GM19452 (cell line): ENCODE results near the gene DSE.

Experiments used
- ATAC-seq: cut with Tn5 transposase; IDR thresholded peaks from one replicate; pipeline ENCODE4 v1.9.1; 2021; ENCODE audit not compliant: unreplicated experiment

The DSE gene

GRCh38 chr6:116386581-116387299 lies 16.0 kb downstream of the DSE start:
- ATAC-seq = peak; percentile 36

DNA sequence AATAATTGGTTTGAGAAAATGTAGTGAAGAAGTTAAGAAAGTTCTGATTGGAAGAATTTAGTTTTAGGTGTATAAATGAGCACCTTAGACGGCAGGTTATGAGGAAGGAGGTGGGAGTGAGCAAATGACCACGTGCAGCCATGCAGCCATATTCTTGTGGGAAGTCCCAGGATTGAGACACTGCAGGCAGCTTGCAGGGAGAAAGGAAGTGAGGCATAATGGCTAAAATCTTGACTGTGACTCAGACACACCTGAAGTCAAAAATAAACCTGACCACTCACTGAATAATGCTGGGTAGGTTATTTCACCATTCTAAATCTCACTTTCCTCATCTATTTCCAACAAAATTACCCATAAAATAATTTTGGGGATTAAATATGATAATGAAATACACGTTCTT lies 16.6 kb downstream of the DSE start:
- ATAC-seq = peak; percentile 62

DNA sequence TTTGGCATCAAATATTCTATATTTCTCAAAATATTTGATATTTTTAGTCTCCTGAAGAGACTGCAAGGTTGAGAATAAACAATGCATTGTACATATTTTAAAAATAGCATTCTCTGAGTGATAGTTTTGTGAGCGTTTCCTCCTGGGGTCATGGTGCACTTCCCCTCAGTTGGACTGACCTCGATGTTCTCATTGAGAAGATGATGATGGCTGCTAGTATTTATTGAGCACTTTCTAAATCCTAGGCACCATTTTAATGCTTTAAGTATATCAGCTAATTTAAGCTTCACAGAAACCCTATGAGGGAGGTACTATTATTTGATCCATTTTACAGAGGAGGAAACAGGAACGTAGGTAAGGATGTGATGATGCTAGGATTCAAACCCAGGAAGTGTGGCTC lies 18.2 kb downstream of the DSE start:
- ATAC-seq = no peak

DNA sequence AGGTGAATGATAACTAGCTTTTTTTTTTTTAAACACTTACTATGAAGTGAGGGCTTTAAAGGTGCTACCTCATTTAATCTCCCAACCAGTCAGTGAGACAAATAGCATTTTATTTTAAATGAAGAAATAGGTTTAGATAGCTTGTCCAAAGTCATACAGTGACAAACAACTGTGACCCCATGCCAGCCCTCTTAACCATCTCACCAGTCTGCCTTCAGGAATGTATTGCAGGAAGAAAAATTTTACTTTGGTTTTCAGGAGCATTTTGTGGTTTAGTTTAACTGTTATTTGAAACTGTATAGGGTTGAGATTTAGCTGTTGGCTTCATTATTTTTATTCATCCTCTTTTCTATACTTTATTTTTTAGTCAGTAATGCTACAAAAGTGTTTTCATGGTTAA lies 18.6 kb downstream of the DSE start:
- no peak for ATAC-seq

GRCh38 chr6:116390581-116390980 lies 19.8 kb downstream of the DSE start:
- peak; percentile 38 for ATAC-seq

DNA sequence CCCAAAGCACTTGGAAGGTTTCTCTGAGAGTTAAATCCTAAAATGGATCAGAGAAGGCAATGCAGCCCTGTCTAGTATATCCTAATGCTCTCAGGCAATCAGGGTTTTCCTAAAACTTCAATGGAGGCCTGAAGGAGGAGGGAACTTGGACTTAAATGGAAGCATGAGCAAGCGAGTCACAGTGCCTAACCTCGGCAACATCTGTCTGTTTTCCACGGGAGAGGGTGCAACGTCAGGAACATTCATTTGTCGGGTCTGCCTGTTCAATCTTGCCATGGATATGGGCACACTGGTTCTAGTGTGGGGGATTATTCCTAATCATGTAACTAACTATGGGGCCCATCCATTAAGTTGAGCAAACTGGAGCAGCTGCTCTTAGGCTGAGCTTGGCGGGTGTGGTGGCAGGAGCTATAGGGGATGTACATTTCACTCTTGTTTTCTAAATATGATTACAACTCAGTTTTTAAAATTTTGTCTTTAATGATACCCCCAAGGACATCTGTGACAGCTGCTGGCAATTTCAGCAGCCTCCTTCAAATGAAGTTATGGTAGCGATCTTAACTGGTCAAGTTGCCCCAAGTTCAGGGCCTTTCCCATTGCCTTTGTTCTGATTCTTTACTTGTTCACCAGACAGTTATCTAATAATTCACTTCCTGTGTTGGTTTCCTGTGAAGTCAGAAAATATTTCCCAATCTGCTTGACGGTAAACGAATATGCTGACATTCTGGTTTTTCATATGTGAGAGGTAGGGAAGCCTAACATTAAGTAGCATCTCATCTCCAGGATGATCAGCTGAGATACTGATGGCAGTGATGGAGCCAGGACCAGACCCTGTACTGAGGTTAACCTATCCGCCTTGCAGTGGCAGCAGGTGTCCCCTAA lies 21.6 kb downstream of the DSE start:
- no peak for ATAC-seq

- ATAC-seq = no peak
Measured at GRCh38 chr6:116393430-116393829, 22.7 kb downstream of the DSE start.

GRCh38 chr6:116395647-116396046 lies 24.9 kb downstream of the DSE start:
- ATAC-seq = no peak

- no peak for ATAC-seq
Measured at GRCh38 chr6:116396441-116396840, 25.7 kb downstream of the DSE start.

DNA sequence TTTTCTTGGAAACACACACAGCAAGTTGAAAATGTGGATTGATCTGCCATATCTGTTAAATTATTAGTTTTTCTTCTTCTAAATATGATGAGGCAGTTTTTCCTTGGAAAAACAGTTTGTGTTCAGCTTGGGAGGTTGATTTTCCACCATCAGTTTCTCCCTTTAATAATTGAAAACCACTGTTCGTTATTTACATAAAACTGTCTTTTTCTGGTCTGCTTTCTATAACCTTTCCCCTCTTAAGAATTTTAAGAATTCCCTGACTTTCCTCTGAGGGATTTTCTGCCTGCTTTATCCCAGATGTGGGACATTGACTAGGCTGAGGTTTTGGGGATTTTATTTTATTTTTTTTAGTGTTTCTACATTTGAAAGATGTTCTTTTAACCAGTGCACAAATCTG lies 27.2 kb downstream of the DSE start:
- no peak for ATAC-seq

DNA sequence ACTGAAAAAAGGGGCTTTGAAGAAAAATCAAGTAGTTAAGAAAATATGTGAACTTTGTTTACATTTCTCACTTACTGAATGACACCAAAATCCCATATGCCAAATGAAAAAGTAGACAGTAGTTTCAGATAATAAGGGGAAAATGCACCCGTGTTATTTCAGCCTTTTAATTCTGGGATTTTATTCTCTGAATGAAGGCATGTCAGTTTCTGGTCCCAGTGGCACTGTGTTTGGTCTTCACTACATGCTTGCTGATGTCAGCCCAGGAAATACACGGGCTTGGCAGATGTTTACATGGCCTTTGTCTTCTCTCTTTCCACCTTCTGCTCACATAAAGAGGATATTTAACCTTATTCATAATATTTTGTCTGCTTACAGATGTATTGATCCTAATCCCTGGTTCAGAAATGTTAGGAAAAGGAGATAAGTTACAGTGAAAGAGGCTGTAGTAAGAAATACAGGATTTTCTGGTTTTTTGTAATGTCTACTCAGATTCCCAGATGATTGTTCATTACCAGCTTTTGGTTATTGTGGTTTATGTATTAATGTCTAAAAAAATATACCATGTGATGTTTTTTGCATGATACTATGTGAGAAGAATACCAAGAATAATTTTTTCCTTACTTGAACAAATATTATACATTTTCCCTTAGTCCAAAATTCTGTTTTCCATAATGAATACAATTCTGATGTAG lies 27.7 kb downstream of the DSE start:
- no peak for ATAC-seq

GRCh38 chr6:116399287-116399686 lies 28.5 kb downstream of the DSE start:
- no peak for ATAC-seq

DNA sequence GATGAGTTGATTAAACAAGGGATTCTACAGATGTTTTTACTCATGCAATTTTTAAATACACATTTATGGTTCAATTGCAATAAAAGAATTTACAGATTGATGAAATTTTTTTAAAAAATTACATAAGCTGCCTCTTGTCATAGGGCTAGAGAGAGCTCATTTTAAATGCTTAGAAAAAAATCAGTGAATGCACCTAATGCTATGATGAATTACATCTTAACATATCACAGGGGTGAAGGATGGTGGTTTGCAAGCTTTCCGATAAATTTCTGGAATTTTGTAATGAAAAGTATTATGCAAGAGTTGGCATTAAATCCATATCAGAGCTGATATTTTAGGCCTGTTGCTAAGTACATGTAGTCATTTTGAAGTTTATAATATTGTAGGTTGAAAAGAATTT lies 29.6 kb downstream of the DSE start:
- no peak for ATAC-seq

DNA sequence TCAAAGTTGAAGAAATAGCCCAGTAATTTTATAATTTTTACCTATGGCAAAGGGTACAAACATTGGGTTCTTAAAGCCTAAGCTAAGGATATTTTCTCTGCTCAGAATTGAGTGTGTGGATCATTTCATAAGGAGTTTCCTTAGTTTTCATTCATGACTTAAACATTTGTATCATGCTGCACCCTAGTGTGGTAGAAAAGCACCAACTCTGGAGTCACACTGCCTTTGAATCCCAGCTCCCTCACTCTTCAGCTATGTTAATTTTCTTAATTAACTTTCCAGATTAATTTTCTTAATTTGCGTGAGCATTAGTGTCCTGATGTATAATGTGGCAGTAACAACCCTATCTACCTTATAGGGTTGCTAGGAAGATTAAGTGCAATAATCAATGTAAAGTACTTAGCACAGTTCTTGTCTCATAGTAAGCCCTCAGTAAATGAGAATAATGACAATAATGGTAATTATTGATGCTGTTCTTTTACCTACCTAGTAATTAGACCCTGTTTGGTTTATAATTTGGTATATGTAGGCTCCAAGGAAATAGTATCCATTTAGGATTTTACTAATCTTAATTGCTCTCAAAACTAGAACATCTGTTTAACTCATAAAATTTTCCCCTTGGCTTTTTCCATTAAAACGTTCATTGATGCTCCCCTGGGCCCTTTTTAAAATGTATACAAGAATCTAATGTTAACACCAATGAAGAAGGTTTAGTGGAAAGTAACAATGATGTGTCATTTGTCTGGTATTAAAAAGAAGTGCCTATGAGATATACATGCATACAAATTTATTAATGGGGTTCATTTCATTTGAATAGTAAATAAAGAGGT lies 31.6 kb downstream of the DSE start:
- ATAC-seq = no peak

DNA sequence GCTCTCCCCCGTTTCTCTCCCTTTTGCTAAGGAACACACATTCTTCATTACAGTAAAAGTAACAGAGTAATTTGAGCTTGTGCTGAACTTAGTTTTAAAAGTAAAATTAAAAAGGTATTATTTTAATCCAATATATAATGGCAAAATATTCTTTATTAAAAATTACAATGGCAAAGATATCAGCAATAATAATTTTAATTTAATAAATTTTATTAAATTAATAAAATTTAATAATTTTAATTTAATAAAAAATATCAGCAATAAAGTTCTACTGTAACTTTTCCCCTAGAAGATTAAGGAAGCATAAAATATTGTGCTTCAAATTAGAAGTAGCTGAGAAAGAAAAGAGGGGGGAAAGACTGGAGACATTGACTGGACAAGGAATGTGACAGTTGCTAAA lies 32.5 kb downstream of the DSE start:
- no peak for ATAC-seq

- no peak for ATAC-seq
Measured at GRCh38 chr6:116404696-116405095, 33.9 kb downstream of the DSE start.

GRCh38 chr6:116405138-116405537 lies 34.4 kb downstream of the DSE start:
- ATAC-seq = peak; percentile 58

DNA sequence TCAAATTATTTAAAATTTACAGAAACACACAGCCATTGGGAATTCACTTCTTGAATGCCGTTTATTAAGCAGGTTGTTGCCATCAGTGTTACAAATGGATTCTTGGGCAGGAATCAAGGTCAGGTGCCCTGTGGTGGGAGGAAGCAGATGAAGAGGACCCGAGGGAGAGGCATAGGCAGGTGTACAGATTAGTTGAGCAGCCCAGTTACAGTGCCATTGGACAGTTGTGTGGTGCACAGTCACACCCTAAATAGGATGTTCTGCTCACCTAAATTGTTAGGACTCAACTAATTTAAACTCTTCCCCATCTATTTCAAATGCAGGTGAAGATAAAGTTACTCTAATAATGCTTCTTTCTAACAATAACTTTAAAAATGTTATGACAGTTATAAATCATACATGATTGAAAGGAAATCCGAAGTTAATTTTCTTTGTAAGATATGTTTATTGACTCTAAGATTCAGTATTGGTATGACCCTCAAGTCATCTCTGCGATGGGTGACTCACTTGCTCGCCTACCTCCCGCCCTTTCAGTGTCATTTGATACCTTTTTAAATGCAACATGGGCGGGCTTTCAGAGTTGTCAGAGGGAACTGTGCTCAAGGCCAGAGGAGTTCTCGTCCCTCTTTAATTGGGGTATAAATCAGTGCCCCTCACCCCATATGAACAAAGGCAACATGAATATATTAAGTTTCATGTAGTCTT lies 35.1 kb downstream of the DSE start:
- ATAC-seq = no peak

DNA sequence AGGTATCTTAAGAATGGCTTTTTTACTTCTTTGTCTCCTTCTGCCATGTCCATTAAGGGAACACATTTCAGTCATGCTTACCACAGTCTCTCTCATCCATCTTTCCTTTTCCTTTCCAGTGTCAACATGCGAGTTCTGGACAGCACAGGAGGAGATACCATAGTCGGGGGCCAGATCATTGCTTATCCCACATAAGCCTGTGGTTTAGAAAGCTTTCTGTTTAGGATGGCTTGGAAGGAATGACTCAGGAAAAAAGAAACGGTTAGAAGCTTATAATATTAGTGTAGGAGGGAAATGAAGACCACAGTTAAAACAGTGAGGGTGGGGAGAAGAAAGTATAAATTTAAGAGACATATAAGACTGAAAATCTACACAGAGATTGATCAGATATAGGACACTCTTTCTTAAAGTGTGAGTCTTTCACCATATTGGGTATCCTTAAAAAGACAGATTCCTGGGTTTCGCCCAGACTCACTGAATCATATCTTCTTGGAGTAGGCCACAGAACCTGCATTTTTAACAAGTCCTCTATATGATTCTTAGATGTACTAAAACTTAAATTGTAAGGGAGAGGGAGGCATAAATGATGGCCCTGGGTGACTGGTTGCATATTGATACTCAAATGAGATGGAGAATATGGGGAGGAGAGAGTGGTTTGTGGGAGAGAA lies 36.1 kb downstream of the DSE start:
- no peak for ATAC-seq

DNA sequence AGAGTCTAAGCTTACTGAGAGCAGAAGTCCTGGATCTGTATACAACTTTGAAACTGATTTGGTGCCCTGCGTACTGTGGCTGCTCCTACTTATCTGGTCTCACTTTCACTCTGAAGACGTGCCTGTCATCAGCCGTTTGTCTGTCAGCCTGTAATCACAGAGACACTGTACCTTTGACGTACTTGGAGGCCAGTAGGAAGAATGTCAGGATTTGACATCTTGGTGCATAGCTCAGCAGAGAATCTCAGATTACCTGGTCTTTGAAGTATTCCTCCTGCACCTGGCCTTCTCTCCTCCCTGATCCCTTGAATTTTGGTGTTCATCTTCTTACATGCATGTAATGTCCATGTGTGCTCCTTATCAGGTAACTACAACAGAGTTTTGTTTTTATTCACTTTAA lies 37.7 kb downstream of the DSE start:
- no peak for ATAC-seq
